Effector memory CD8-positive, alpha-beta T cell (primary cell): Measurements from ENCODE around the gene F11R.
"Not testable (repeated sequence)": the region's sequence is repeated elsewhere in the genome, so short reads cannot be mapped to it uniquely, and the experiment has no call there.

Experiments
- ATAC-seq: fragments of 150-1000 bp; cut with Tn5 transposase; replicated peaks from 2 replicates; pipeline ENCODE4 v1.10.0; 2021; ENCODE audit warnings: mild to moderate bottlenecking, moderate library complexity
- DNase-seq, 3 experiments: peaks; one replicate each; pipeline ENCODE4 v3.0.0; 2021
- H3K27ac Mint-ChIP-seq, 2 donors: one replicate each; pipeline ENCODE4 v1.8.0; 2022; ENCODE audit warnings: mild to moderate bottlenecking in 2 of 2, mixed read lengths in 2 of 2, moderate library complexity in 2 of 2
- H3K27me3 Mint-ChIP-seq, 2 donors: one replicate each; pipeline ENCODE4 v1.8.0; 2022; ENCODE audit warnings: mixed read lengths in 2 of 2
- H3K36me3 Mint-ChIP-seq: one replicate; pipeline ENCODE4 v1.8.0; 2022; ENCODE audit warnings: mild to moderate bottlenecking, moderate library complexity, mixed read lengths; ENCODE audit not compliant: insufficient read depth
- H3K4me1 Mint-ChIP-seq, 2 donors: one replicate each; pipeline ENCODE4 v1.8.0; 2022; ENCODE audit warnings: low read depth in 2 of 2, mixed read lengths in 2 of 2
- H3K4me3 Mint-ChIP-seq, 2 donors: one replicate each; pipeline ENCODE4 v1.8.0; 2022; ENCODE audit warnings: mild to moderate bottlenecking in 2 of 2, mixed read lengths in 2 of 2, moderate library complexity in 2 of 2
- H3K9me3 Mint-ChIP-seq, 2 donors: one replicate each; pipeline ENCODE4 v1.8.0; 2022; ENCODE audit warnings: mixed read lengths in 2 of 2

The F11R gene

GRCh38 chr1:161033751-161034150 lies 12.8 kb upstream of the F11R start:
- DNase-seq (no peak), ATAC-seq (no peak)
- Mint-ChIP-seq H3K27ac (no peak overlapping the region), H3K36me3 (peaks cover 12% of the 10 kb centered on the region), H3K27me3 (no peaks in the 10 kb centered on the region), H3K9me3 (no peaks in the 10 kb centered on the region), H3K4me3 (no peak overlapping the region), H3K4me1 (peaks cover 12 to 17% of the 10 kb centered on the region in 2 donors)

DNA sequence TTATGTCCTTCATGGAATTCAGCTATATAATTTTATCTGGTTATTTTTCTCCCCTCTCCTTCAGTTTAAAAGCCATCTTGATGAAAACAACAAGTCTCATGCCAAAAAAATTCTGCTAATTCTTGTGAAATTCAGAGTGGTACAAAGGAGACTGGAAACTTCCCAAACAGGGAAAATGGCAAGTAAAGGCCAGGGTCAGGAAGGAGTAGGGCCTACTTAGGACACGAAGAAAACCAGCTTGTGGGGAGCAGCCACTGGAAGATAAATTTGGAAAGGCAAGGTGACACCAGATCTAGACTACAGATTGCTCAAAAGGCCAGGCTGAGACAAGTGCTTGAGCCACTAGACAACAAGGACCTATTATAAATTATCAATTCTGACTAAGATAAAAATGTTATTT lies 11.5 kb upstream of the F11R start:
- peaks cover 1 to 6% of the 10 kb centered on the region in 2 donors for H3K4me1 Mint-ChIP-seq

DNA sequence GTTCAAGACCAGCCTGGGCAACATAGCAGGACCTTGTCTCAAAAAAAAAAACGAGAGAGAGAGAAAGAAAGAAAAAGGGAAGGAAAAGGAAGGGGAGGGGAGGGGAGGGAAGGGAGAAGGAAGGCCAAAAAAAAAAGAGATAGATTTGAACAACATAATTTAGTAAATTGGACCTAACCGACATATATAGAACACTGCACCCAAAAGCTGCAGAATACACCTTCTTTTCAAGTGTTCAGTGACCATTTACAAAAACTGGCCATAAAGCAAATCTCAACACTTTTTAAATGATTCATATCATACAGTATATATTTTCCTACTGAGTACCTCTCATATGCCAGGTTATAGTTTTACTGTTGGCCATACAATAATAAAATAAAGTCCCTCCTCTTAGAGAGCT lies 10.9 kb upstream of the F11R start:
- DNase-seq (no peak), ATAC-seq (no peak)
- H3K9me3 Mint-ChIP-seq = no peaks in the 10 kb centered on the region
- peaks cover 1 to 8% of the 10 kb centered on the region in 2 donors for H3K4me1 Mint-ChIP-seq
- no peaks in the 10 kb centered on the region for H3K36me3 Mint-ChIP-seq
- H3K4me3 Mint-ChIP-seq = no peak overlapping the region
- no peaks in the 10 kb centered on the region for H3K27me3 Mint-ChIP-seq
- peak overlapping the region in 1 of 2 donors; percentile 77 for H3K27ac Mint-ChIP-seq

More for the DNA sequence above, 11.5 kb upstream of the F11R start:
- ATAC-seq (no peak), DNase-seq (no peak)
- H3K4me3 Mint-ChIP-seq = no peak overlapping the region
- peaks cover under 1% of the 10 kb centered on the region for H3K36me3 Mint-ChIP-seq
- H3K27me3 Mint-ChIP-seq = no peaks in the 10 kb centered on the region
- H3K27ac Mint-ChIP-seq = no peak overlapping the region
- H3K9me3 Mint-ChIP-seq = no peaks in the 10 kb centered on the region

GRCh38 chr1:161029466-161029865 lies 8.5 kb upstream of the F11R start:
- not testable (repeated sequence) for H3K27me3 Mint-ChIP-seq, H3K4me3 Mint-ChIP-seq, H3K27ac Mint-ChIP-seq, DNase-seq, ATAC-seq, H3K9me3 Mint-ChIP-seq, H3K36me3 Mint-ChIP-seq
- H3K4me1 Mint-ChIP-seq = peaks cover 1 to 11% of the 10 kb centered on the region in 2 donors

DNA sequence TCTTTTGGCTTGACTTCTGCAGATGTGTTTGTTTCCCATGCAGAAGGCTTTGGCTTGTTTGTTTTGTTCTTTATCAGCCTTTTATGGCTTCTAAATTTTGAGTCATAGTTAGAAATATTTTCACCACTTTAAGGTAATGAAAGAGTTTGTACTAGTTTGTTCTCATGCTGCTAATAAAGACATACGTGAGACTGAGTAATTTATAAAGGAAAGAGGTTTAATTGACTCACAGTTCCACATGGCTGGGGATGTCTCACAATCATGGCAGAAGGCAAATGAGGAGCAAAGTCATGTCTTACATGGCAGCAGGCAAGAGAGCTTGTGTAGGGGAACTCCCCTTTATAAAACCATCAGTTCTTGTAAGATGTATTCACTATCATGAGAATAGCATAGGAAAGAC lies 6.0 kb upstream of the F11R start:
- not testable (repeated sequence) for H3K36me3 Mint-ChIP-seq, H3K27me3 Mint-ChIP-seq, H3K27ac Mint-ChIP-seq, DNase-seq, H3K9me3 Mint-ChIP-seq, ATAC-seq, H3K4me3 Mint-ChIP-seq
- H3K4me1 Mint-ChIP-seq = peaks cover 0 to 11% of the 10 kb centered on the region in 2 donors

DNA sequence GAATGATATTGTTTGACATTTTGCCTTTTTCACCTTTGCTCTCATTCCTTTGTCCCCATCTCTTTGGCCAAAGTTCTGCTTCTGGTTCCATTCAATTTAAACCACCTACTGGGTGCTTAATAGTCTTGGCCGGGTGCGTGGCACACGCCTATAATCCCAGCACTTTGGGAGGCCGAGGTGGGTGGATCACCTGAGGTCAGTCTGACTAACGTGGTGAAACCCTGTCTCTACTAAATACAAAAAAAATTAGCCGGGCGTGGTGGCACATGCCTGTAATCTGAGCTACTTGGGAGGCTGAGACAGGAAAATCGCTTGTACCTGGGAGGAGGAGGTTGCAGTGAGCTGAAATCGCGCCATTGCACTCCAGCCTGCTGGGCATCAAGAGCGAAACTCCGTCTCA lies 1.5 kb upstream of the F11R start:
- H3K27ac Mint-ChIP-seq = peak overlapping the region in 1 of 2 donors; percentile 67
- H3K9me3 Mint-ChIP-seq = not testable (repeated sequence)

DNA sequence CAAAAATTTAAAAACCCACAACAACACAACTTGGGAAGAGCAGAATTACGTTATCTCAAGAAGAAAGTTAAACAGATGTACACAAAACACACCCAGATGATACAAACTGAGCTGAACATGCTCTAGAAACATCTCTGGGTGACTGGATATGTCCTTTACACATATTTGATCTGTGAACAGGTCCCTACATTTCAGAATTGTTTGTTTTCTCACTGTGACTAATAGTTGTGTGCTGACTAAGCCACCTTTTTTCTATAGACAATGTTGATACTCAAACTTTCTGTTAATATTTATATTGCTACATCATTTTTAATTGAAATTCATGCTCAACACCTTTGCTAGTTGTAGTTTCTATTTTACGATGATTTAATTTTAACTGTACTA lies 1.0 kb upstream of the F11R start:
- Mint-ChIP-seq H3K36me3 (peaks cover 5% of the 10 kb centered on the region), H3K9me3 (no peaks in the 10 kb centered on the region), H3K4me1 (peaks cover 20 to 27% of the 10 kb centered on the region in 2 donors), H3K27me3 (no peaks in the 10 kb centered on the region), H3K27ac (peak overlapping the region; percentile 86 to 90), H3K4me3 (peak overlapping the region; percentile 86 to 90)
- no peak for ATAC-seq
- no peak for DNase-seq

More for the DNA sequence above, 1.5 kb upstream of the F11R start:
- H3K36me3 Mint-ChIP-seq, DNase-seq, H3K27me3 Mint-ChIP-seq, ATAC-seq: not testable (repeated sequence)
- Mint-ChIP-seq H3K4me3 (peak overlapping the region in 1 of 2 donors; percentile 86), H3K4me1 (peaks cover 20 to 29% of the 10 kb centered on the region in 2 donors)

DNA sequence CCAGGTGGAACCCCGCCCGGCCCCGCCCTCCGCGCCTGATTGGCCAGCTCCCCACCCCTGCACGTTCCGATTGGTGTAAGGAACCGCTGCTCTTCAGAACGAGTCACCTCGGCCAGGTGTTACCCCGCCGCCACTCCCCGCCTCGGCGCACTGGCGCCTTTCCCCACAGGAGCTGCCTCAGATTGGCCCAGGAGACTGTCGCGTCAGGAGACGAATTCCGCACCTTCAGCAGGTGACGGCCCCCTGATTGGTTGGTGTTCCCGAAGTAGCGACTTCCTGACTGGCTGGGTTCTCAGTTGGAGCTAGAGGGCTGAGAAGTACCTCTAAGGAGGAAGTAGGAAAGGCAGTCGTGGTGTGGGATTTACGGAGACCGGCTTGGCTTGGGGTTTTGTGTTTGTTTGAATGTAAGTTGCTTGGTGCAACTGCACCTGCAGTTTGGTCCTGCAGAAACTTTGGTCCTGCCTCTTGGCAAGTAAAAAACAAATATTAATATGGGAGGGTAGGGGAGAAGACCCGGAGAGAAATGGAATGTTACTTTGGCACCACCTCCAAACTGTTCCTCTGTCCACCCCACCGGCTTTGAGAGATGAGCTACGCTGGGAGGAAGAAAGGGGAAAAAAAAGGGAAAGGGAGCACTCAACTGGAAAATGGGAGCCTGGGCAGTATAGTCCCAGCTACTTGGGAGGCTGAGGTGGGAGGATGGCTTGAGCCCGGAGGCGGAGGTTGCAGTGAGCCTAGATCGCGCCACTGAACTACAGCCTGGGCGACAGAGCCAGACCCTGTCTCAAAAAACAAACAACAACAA lies 415 bp upstream of the F11R start:
- H3K9me3 Mint-ChIP-seq = no peaks in the 10 kb centered on the region
- H3K27ac Mint-ChIP-seq = peak overlapping the region; percentile 86 to 90
- DNase-seq = peak; percentile 77 to 81 (median 80)
- H3K36me3 Mint-ChIP-seq = peaks cover 5% of the 10 kb centered on the region
- peak overlapping the region; percentile 86 to 90 for H3K4me3 Mint-ChIP-seq
- ATAC-seq = peak; percentile 96
- H3K27me3 Mint-ChIP-seq = no peaks in the 10 kb centered on the region
- H3K4me1 Mint-ChIP-seq = peaks cover 20 to 27% of the 10 kb centered on the region in 2 donors

GRCh38 chr1:161019751-161020495 lies 1.0 kb downstream of the F11R start:
- Mint-ChIP-seq H3K9me3 (no peaks in the 10 kb centered on the region), H3K36me3 (peaks cover 5% of the 10 kb centered on the region), H3K27ac (peak overlapping the region; percentile 86 to 90), H3K4me1 (peaks cover 20 to 27% of the 10 kb centered on the region in 2 donors), H3K4me3 (peak overlapping the region; percentile 86 to 90), H3K27me3 (no peaks in the 10 kb centered on the region)
- DNase-seq = no peak
- no peak for ATAC-seq

DNA sequence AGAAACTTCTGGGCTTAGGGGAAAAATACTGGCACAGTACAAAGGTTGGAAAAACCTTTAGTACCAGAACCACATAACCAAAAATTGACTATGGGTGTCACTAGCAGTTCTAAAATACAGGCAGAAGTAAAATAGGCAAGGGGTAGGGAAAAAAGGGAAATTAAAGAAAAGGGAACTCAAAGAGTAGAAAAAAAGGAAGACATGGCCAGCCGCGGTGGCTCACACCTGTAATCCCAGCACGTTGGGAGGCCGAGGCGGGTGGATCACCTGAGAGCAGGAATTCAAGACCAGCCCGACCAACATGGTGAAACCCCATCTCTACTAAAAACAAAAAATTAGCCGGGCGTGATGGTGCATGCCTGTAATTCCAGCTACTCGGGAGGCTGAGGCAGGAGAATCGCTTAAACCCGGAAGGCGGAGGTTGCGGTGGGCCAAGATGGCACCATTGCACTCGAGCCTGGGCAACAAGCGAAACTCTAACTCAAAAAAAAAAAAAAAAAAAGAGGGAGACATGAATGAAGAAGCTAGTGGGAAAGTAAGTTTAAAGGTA lies 1.8 kb downstream of the F11R start:
- Mint-ChIP-seq H3K4me3 (peak overlapping the region; percentile 86 to 90), H3K27ac (peak overlapping the region in 1 of 2 donors; percentile 86), H3K4me1 (peaks cover 21 to 28% of the 10 kb centered on the region in 2 donors)
- not testable (repeated sequence) for ATAC-seq, H3K27me3 Mint-ChIP-seq, H3K9me3 Mint-ChIP-seq, DNase-seq, H3K36me3 Mint-ChIP-seq

GRCh38 chr1:161018631-161018930 lies 2.4 kb downstream of the F11R start:
- Mint-ChIP-seq H3K4me3 (no peak overlapping the region), H3K36me3 (peaks cover 10% of the 10 kb centered on the region), H3K27ac (no peak overlapping the region)

DNA sequence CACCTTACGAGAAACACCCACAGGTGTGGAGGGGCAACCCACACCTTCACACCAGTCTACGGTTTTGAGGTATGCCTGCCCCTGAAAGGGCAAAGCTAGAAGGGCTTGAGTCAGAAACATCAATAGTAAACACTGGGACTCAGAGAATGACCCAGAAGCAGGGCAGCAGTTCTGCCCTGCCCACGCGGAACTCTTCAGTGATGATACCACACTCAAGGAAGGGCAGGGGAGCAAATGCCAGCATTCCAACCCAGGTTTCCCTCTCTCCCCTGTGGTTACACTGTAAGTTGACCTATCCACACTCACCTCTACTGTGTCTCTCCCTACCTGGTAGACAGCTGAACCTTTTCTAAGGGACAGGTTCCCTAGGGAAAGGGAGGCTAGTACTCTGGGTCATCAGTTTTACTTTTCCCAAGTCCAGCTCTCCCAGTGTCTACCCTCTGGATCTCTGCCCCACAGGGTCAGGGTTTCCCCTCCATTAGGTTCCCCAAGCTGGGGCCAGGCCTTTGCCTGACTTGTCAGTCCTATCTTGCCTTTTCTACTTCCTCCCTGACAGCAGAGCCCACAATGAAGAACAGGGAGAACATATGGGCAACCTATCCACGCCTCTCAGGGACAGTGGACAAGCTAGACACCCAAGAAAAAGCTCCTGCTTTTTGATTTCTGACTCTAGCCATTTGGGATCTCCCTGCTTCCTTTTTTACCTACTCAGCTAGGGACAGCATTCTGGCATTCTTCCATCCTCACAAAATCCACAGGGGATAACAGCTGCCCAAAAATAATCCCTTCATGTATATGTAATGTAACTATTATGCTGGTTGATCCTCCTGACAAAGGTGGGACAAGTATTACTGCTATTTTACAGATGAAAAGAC lies 3.0 kb downstream of the F11R start:
- Mint-ChIP-seq H3K36me3 (peaks cover 10% of the 10 kb centered on the region), H3K4me3 (no peak overlapping the region), H3K27me3 (no peaks in the 10 kb centered on the region), H3K4me1 (peaks cover 33 to 40% of the 10 kb centered on the region in 2 donors), H3K27ac (peak overlapping the region; percentile 23 to 67), H3K9me3 (no peaks in the 10 kb centered on the region)
- DNase-seq (no peak), ATAC-seq (no peak)

More at GRCh38 chr1:161018631-161018930, 2.4 kb downstream of the F11R start:
- no peaks in the 10 kb centered on the region for H3K27me3 Mint-ChIP-seq
- ATAC-seq (no peak), DNase-seq (no peak)
- H3K9me3 Mint-ChIP-seq = no peaks in the 10 kb centered on the region
- peaks cover 27 to 34% of the 10 kb centered on the region in 2 donors for H3K4me1 Mint-ChIP-seq

DNA sequence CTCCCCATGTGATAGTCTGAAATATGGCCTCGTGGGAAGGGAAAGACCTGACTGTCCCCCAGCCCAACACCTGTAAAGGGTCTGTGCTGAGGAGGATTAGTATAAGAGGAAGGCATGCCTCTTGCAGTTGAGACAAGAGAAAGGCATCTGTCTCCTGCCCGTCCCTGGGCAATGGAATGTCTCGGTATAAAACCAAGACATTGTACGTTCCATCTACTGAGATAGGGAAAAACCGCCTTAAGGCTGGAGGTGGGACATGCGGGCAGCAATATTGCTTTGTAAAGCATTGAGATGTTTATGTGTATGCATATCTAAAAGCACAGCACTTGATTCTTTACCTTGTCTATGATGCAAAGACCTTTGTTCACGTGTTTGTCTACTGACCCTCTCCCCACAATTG lies 3.8 kb downstream of the F11R start:
- Mint-ChIP-seq H3K36me3 (peaks cover 10% of the 10 kb centered on the region), H3K27ac (peak overlapping the region in 1 of 2 donors; percentile 67), H3K4me1 (peaks cover 33 to 41% of the 10 kb centered on the region in 2 donors)
- H3K4me3 Mint-ChIP-seq, DNase-seq, H3K27me3 Mint-ChIP-seq, ATAC-seq, H3K9me3 Mint-ChIP-seq: not testable (repeated sequence)
